Measurements from ENCODE around the gene TNNC1. TPM values are rescaled to one million over a fixed set of nuclear protein-coding genes. Genes with fewer than 3 reads are reported as not detected.

The TNNC1 gene
- total and polyA plus RNA-seq, 10 of the 15 experiments (the other 5 are each of a cell fraction or from before 2014, with no cell fraction given), result 0.13 to 1.3 (median 0.53) TPM; not detected in 2

DNA sequence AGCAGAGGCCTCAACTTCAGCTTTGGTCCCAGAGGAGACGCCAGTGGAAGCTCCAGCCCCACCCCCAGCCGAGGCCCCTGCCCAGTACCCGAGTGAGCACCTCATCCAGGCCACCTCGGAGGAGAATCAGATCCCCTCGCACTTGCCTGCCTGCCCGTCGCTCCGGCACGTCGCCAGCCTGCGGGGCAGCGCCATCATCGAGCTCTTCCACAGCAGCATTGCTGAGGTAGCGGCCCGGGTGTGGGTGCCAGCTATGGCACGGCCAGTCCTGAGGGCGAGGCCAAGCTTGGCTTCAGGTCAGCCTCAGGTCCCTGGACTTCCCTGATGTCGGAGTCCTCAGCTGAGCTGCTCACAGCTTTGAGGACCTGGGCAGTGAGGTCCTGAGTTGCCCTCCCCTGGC lies 35.6 kb upstream of the TNNC1 start:
- 95% methylated on average over 18 of the region's 18 CpGs for WGBS (ENCODE audit: insufficient coverage, insufficient replicate concordance, low lambda C conversion rate, missing lambda C conversion rate)

More for the DNA sequence above, 35.6 kb upstream of the TNNC1 start:
- in situ Hi-C loops (cut with MboI) (no loop called here), intact Hi-C loops (cut with micrococcal nuclease; ENCODE audit: unreplicated experiment) (no loop called here)
- no peak overlapping the region for H3K4me2 ChIP-seq (ENCODE audit: control insufficient read depth, insufficient read depth)
- no peaks in the 10 kb centered on the region for H3K9me3 ChIP-seq (replicated peaks; ENCODE audit: control insufficient read depth, insufficient read depth, low read length)
- no peak overlapping the region for H3K27ac ChIP-seq (ENCODE audit: control insufficient read depth, insufficient read depth)
- DNase-seq (ENCODE audit: low read depth, low spot score), result no peak
- CTCF ChIA-PET, result no interaction called here
- H3K9ac ChIP-seq (ENCODE audit: control insufficient read depth, insufficient read depth, low read length), result no peak overlapping the region
- RAD21 ChIA-PET (ENCODE audit: unreplicated experiment), result no interaction called here
- no peak for ATAC-seq
- no peak overlapping the region for H3K4me3 ChIP-seq
- no peak for FAIRE-seq
- SMC1A ChIA-PET (ENCODE audit: uncharacterized antibody, unreplicated experiment), result no interaction called here
- BruUV-seq (replicated peaks), result no TSS peak
- no peaks in the 10 kb centered on the region for H3K27me3 ChIP-seq (replicated peaks in 1 of 2; ENCODE audit: control insufficient read depth in 2 of 2, insufficient read depth in 2 of 2, low read length in 1 of 2)
- H3K36me3 ChIP-seq (ENCODE audit: control insufficient read depth in 2 of 2, insufficient read depth in 2 of 2, low read length in 1 of 2), result peaks cover 6 to 30% of the 10 kb centered on the region in 2 experiments; a peak in 3 of 4 replicates
- TF ChIP-seq, protein P1, sequence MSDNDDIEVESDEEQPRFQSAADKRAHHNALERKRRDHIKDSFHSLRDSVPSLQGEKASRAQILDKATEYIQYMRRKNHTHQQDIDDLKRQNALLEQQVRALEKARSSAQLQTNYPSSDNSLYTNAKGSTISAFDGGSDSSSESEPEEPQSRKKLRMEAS (IDR thresholded peaks at IDR 0.05; ENCODE audit: low read depth, low read length), result no peak
- TF ChIP-seq IRF4 (IDR thresholded peaks at IDR 0.05; ENCODE audit: low read depth, low read length) (no peak), NRF1 (conservative IDR thresholded peaks at IDR 0.05; ENCODE audit: low read depth, low read length) (no peak), CEBPB (IDR thresholded peaks at IDR 0.05; ENCODE audit: borderline replicate concordance in 1 of 2, low read depth in 2 of 2, low read length in 2 of 2) (no peak), FOXM1 (IDR thresholded peaks at IDR 0.05; ENCODE audit: low read depth, low read length) (no peak), ESRRA (IDR thresholded peaks at IDR 0.05; ENCODE audit: low read length) (no peak), HDGF (IDR thresholded peaks at IDR 0.05) (no peak), IKZF2 (IDR thresholded peaks at IDR 0.05) (no peak), SUZ12 (IDR thresholded peaks at IDR 0.05; ENCODE audit: unreplicated experiment) (no peak), RUNX3 (IDR thresholded peaks at IDR 0.05; ENCODE audit: low read length) (no peak), MYB (IDR thresholded peaks at IDR 0.05; ENCODE audit: borderline replicate concordance, low read depth, low read length) (no peak), BHLHE40 (IDR thresholded peaks at IDR 0.05; ENCODE audit: borderline replicate concordance in 1 of 2, low read depth in 2 of 2, low read length in 1 of 2) (no peak), TARDBP (IDR thresholded peaks at IDR 0.05; ENCODE audit: borderline replicate concordance) (no peak)
- TF ChIP-seq, protein P2, sequence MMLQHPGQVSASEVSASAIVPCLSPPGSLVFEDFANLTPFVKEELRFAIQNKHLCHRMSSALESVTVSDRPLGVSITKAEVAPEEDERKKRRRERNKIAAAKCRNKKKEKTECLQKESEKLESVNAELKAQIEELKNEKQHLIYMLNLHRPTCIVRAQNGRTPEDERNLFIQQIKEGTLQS (IDR thresholded peaks at IDR 0.05; ENCODE audit: borderline replicate concordance, extremely low read depth, low read depth, low read length), result no peak
- TF ChIP-seq, protein P3, sequence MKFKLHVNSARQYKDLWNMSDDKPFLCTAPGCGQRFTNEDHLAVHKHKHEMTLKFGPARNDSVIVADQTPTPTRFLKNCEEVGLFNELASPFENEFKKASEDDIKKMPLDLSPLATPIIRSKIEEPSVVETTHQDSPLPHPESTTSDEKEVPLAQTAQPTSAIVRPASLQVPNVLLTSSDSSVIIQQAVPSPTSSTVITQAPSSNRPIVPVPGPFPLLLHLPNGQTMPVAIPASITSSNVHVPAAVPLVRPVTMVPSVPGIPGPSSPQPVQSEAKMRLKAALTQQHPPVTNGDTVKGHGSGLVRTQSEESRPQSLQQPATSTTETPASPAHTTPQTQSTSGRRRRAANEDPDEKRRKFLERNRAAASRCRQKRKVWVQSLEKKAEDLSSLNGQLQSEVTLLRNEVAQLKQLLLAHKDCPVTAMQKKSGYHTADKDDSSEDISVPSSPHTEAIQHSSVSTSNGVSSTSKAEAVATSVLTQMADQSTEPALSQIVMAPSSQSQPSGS (IDR thresholded peaks at IDR 0.05; ENCODE audit: low read length), result no peak
- H3K4me1 ChIP-seq (ENCODE audit: control insufficient read depth, insufficient read depth, low read length), result no peaks in the 10 kb centered on the region
- no peak overlapping the region for H2AFZ ChIP-seq (ENCODE audit: control insufficient read depth, low read depth, low read length)
- POLR2A ChIA-PET, result no interaction called here
- no peaks in the 10 kb centered on the region for H4K20me1 ChIP-seq (ENCODE audit: control insufficient read depth, insufficient read depth)
- no peaks in the 10 kb centered on the region for H3K79me2 ChIP-seq (ENCODE audit: control insufficient read depth, insufficient read depth, low read length)
